Neutrophil (primary cell): ENCODE data around the gene LPGAT1.

Experiments used
- H3K27ac ChIP-seq: fragments of 200-600 bp; sonication (generic); 2 replicates; pipeline ENCODE4 v1.5.1; 2016; ENCODE audit warnings: mild to moderate bottlenecking, moderate library complexity
- H3K27me3 ChIP-seq: fragments of 200-600 bp; sonication (generic); 2 replicates; pipeline ENCODE4 v1.6.0; 2016; ENCODE audit warnings: mild to moderate bottlenecking
- H3K36me3 ChIP-seq: fragments of 200-600 bp; sonication (generic); 2 replicates; pipeline ENCODE4 v1.5.1; 2017
- H3K4me1 ChIP-seq, 2 experiments: fragments of 200-600 bp in 1 of 2; sonication (generic) in 1 of 2; 1 replicate in 1 of 2; 2 replicates in 1 of 2; pipeline versions ENCODE4 v1.5.1 to v1.6.1; 2013 to 2016; ENCODE audit warnings: low read depth in 1 of 2, low read length in 1 of 2, mild to moderate bottlenecking in 1 of 2, moderate library complexity in 1 of 2; ENCODE audit not compliant: control insufficient read depth in 1 of 2, insufficient read depth in 1 of 2
- H3K4me3 ChIP-seq, 2 experiments: fragments of 200-600 bp in 1 of 2; sonication (generic) in 1 of 2; 1 replicate in 1 of 2; 2 replicates in 1 of 2; pipeline ENCODE4 v1.5.1; 2013 to 2016; ENCODE audit warnings: low read depth in 1 of 2, low read length in 1 of 2, mild to moderate bottlenecking in 1 of 2, moderate library complexity in 1 of 2
- H3K9me3 ChIP-seq: fragments of 200-600 bp; sonication (generic); 2 replicates; pipeline ENCODE4 v1.5.1; 2016
- TF ChIP-seq, protein P1 (sequence below): fragments of 200-600 bp; sonication (generic); IDR thresholded peaks from 2 replicates; pipeline ENCODE4 v1.5.1; 2016; ENCODE audit warnings: antibody characterized with exemption

Gene LPGAT1

GRCh38 chr1:211714154-211714553 is 116.4 kb downstream of the LPGAT1 start:
- H3K4me1 ChIP-seq, result peaks cover 17 to 19% of the 10 kb centered on the region in 2 experiments
- no peaks in the 10 kb centered on the region for H3K27me3 ChIP-seq
- H3K4me3 ChIP-seq, result no peak overlapping the region
- no peak overlapping the region for H3K27ac ChIP-seq
- no peaks in the 10 kb centered on the region for H3K36me3 ChIP-seq
- H3K9me3 ChIP-seq, result no peaks in the 10 kb centered on the region
- TF ChIP-seq, protein P1, sequence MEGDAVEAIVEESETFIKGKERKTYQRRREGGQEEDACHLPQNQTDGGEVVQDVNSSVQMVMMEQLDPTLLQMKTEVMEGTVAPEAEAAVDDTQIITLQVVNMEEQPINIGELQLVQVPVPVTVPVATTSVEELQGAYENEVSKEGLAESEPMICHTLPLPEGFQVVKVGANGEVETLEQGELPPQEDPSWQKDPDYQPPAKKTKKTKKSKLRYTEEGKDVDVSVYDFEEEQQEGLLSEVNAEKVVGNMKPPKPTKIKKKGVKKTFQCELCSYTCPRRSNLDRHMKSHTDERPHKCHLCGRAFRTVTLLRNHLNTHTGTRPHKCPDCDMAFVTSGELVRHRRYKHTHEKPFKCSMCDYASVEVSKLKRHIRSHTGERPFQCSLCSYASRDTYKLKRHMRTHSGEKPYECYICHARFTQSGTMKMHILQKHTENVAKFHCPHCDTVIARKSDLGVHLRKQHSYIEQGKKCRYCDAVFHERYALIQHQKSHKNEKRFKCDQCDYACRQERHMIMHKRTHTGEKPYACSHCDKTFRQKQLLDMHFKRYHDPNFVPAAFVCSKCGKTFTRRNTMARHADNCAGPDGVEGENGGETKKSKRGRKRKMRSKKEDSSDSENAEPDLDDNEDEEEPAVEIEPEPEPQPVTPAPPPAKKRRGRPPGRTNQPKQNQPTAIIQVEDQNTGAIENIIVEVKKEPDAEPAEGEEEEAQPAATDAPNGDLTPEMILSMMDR, result no peak

GRCh38 chr1:211713231-211713630 is 117.3 kb downstream of the LPGAT1 start:
- Histone ChIP-seq H3K27ac (peak overlapping the region; percentile 15), H3K36me3 (no peaks in the 10 kb centered on the region), H3K4me3 (no peak overlapping the region), H3K27me3 (no peaks in the 10 kb centered on the region), H3K9me3 (no peaks in the 10 kb centered on the region), H3K4me1 (peaks cover 17 to 19% of the 10 kb centered on the region in 2 experiments)
- TF ChIP-seq, protein P1, result no peak

DNA sequence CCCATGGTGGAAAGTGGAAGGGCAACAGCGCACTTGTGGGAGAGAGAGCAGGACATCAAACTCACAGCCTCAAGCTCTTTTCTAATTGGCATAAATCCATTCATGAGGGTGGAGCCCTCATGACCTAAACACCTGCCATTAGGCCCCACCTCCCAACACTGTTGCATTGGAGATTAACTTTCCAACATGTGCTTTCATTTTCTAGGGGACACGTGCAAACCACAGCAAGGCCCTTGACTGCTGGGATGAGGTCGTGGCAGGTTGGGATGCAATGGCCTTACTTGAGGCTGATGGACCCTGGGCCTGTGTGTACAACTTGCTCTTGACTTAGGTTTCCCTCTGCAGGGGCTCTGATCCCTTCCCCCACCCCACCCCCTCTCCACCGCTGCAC is 119.3 kb downstream of the LPGAT1 start:
- TF ChIP-seq, protein P1, result no peak
- Histone ChIP-seq H3K36me3 (no peaks in the 10 kb centered on the region), H3K27ac (peak overlapping the region; percentile 78), H3K4me3 (peak overlapping the region in 1 of 2 experiments; percentile 8), H3K9me3 (no peaks in the 10 kb centered on the region), H3K4me1 (peaks cover 18 to 19% of the 10 kb centered on the region in 2 experiments), H3K27me3 (no peaks in the 10 kb centered on the region)

- no peaks in the 10 kb centered on the region for H3K36me3 ChIP-seq
- peaks cover 19 to 23% of the 10 kb centered on the region in 2 experiments for H3K4me1 ChIP-seq
- TF ChIP-seq, protein P1, result no peak
- peak overlapping the region in 1 of 2 experiments; percentile 8 for H3K4me3 ChIP-seq
- peak overlapping the region; percentile 78 for H3K27ac ChIP-seq
- H3K9me3 ChIP-seq, result no peaks in the 10 kb centered on the region
- no peaks in the 10 kb centered on the region for H3K27me3 ChIP-seq
Observed at GRCh38 chr1:211710566-211711314, 119.8 kb downstream of the LPGAT1 start.

DNA sequence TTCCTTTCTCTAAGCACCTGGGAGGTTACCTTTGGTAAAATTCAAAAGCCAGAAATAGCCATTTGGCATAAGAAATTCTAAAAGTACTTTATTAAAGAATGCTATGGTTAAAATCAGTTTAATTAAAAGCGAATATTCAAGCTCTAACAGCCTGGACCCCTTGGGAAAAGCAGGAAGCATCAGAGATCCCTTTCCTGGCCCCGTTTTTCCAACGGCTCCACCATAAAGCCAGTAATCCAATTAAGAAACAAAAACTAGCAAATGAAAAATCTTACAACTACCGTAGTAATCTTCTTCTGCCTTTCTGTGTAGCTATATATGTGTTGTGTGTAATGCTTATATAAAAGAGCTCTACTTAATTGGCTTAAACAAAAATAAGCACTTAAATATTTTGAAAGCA is 121.6 kb downstream of the LPGAT1 start:
- peaks cover 19 to 23% of the 10 kb centered on the region in 2 experiments for H3K4me1 ChIP-seq
- H3K27me3 ChIP-seq, result no peaks in the 10 kb centered on the region

More for the DNA sequence above, 121.6 kb downstream of the LPGAT1 start:
- no peaks in the 10 kb centered on the region for H3K36me3 ChIP-seq
- no peak overlapping the region for H3K27ac ChIP-seq
- TF ChIP-seq, protein P1, result no peak
- H3K9me3 ChIP-seq, result no peaks in the 10 kb centered on the region
- no peak overlapping the region for H3K4me3 ChIP-seq
